Type B pancreatic cell (in vitro differentiated cells): ENCODE results near the gene ZNF467. TPM values are rescaled to one million over a fixed set of nuclear protein-coding genes. Genes with fewer than 3 reads are reported as not detected.

Experiments used
- DNase-seq: peaks from one replicate; pipeline ENCODE4 v3.0.0; 2021; ENCODE audit warnings: mixed read lengths; ENCODE audit not compliant: unreplicated experiment; ENCODE audit errors: extremely low spot score
- H3K27ac Mint-ChIP-seq: 2 replicates; pipeline ENCODE4 v1.8.0; 2021; ENCODE audit warnings: mild to moderate bottlenecking, mixed read lengths
- H3K27me3 Mint-ChIP-seq: 2 replicates; pipeline ENCODE4 v1.8.0; 2021; ENCODE audit warnings: mixed read lengths
- H3K36me3 Mint-ChIP-seq: 2 replicates; pipeline ENCODE4 v1.8.0; 2021; ENCODE audit warnings: mixed read lengths
- H3K4me1 Mint-ChIP-seq: one replicate; pipeline ENCODE4 v1.8.0; 2021; ENCODE audit warnings: mixed read lengths; ENCODE audit not compliant: unreplicated experiment
- H3K4me3 Mint-ChIP-seq: 2 replicates; pipeline ENCODE4 v1.8.0; 2021; ENCODE audit warnings: mild to moderate bottlenecking, mixed read lengths
- H3K9me3 Mint-ChIP-seq: 2 replicates; pipeline ENCODE4 v1.8.0; 2021; ENCODE audit warnings: mixed read lengths
- CTCF ChIP-seq: fragments of 200-600 bp; sonication (generic); conservative IDR thresholded peaks from 2 replicates; pipeline ENCODE4 v1.5.0; 2021; ENCODE audit warnings: antibody characterized with exemption, mild to moderate bottlenecking
- total RNA-seq: library from RNA; stranded (reverse); gene quantifications from 2 replicates; pipeline ENCODE4 v1.2.1, GENCODE V29; 2021; ENCODE audit warnings: low replicate concordance

The ZNF467 gene
- total RNA-seq, 1 donor from 2014 or later = 17.6 TPM

- Mint-ChIP-seq H3K27me3 (no peaks in the 10 kb centered on the region), H3K36me3 (peaks cover 6% of the 10 kb centered on the region), H3K4me3 (no peak overlapping the region), H3K27ac (no peak overlapping the region), H3K9me3 (no peaks in the 10 kb centered on the region), H3K4me1 (peaks cover 12% of the 10 kb centered on the region)
- no peak for TF ChIP-seq CTCF
- DNase-seq = no peak
Observed at GRCh38 chr7:149725916-149726315, 47.5 kb downstream of the ZNF467 start.

GRCh38 chr7:149725426-149725821, 48.0 kb downstream of the ZNF467 start:
- Mint-ChIP-seq H3K9me3 (no peaks in the 10 kb centered on the region), H3K4me3 (no peak overlapping the region), H3K27me3 (no peaks in the 10 kb centered on the region), H3K36me3 (peaks cover 6% of the 10 kb centered on the region), H3K4me1 (peaks cover 15% of the 10 kb centered on the region), H3K27ac (no peak overlapping the region)
- TF ChIP-seq CTCF = no peak
- DNase-seq = no peak

GRCh38 chr7:149724661-149725425, 48.5 kb downstream of the ZNF467 start:
- DNase-seq = no peak
- Mint-ChIP-seq H3K27me3 (no peaks in the 10 kb centered on the region), H3K36me3 (peaks cover 6% of the 10 kb centered on the region), H3K4me3 (no peak overlapping the region), H3K9me3 (no peaks in the 10 kb centered on the region), H3K27ac (no peak overlapping the region), H3K4me1 (peaks cover 18% of the 10 kb centered on the region)
- no peak for TF ChIP-seq CTCF

- Mint-ChIP-seq H3K4me1 (peaks cover 23% of the 10 kb centered on the region), H3K4me3 (no peak overlapping the region), H3K27ac (no peak overlapping the region), H3K9me3 (no peaks in the 10 kb centered on the region), H3K36me3 (peaks cover 6% of the 10 kb centered on the region), H3K27me3 (no peaks in the 10 kb centered on the region)
- no peak for TF ChIP-seq CTCF
- no peak for DNase-seq
Observed at GRCh38 chr7:149723795-149724495, 49.4 kb downstream of the ZNF467 start.

GRCh38 chr7:149723082-149723767, 50.2 kb downstream of the ZNF467 start:
- Mint-ChIP-seq H3K36me3 (peaks cover 6% of the 10 kb centered on the region), H3K27me3 (no peaks in the 10 kb centered on the region), H3K4me1 (peaks cover 24% of the 10 kb centered on the region), H3K27ac (no peak overlapping the region), H3K4me3 (no peak overlapping the region), H3K9me3 (no peaks in the 10 kb centered on the region)
- no peak for DNase-seq
- no peak for TF ChIP-seq CTCF
